Fibroblast of lung (primary cell): Measurements from ENCODE around the gene LPCAT3. TPM values are rescaled to one million over a fixed set of nuclear protein-coding genes. Genes with fewer than 3 reads are reported as not detected.

Source experiments
- DNase-seq, 2 donors: peaks; one replicate each; pipeline versions ENCODE4 v3.0.0 to v3.0.0-alpha.2; 2010; ENCODE audit warnings: low read depth in 2 of 2
- H2AFZ ChIP-seq: 2 replicates; pipeline ENCODE4 v1.5.1; 2012; ENCODE audit warnings: low read length, control low read depth, inconsistent platforms
- H3K27ac ChIP-seq: 2 replicates; pipeline ENCODE4 v1.5.1; 2011; ENCODE audit warnings: low read length, control low read depth; ENCODE audit not compliant: insufficient read depth
- H3K27me3 ChIP-seq: 2 replicates; pipeline ENCODE4 v1.5.1; 2011; ENCODE audit warnings: mild to moderate bottlenecking, low read length; ENCODE audit not compliant: control insufficient read depth, insufficient read depth
- H3K36me3 ChIP-seq: 2 replicates; pipeline ENCODE4 v1.5.1; 2011; ENCODE audit warnings: low read length; ENCODE audit not compliant: control insufficient read depth, insufficient read depth
- H3K4me1 ChIP-seq: 2 replicates; pipeline ENCODE4 v1.5.1; 2011; ENCODE audit warnings: low read length; ENCODE audit not compliant: control insufficient read depth, insufficient read depth; ENCODE audit errors: extremely low read depth
- H3K4me2 ChIP-seq: 2 replicates; pipeline ENCODE4 v1.5.1; 2011; ENCODE audit warnings: low read length, control low read depth; ENCODE audit not compliant: insufficient read depth; ENCODE audit errors: extremely low read depth
- H3K4me3 ChIP-seq, 4 experiments: fragments of 200-600 bp in 1 of 4; sonication (generic) in 1 of 4; replicated peaks in 1 of 4; 2 replicates each; pipeline ENCODE4 v1.5.1; 2011 to 2016; ENCODE audit warnings: low read length in 4 of 4, low read depth in 3 of 4, mild to moderate bottlenecking in 3 of 4, control low read depth in 2 of 4, inconsistent platforms in 1 of 4, mixed read lengths in 1 of 4; ENCODE audit not compliant: insufficient read depth in 1 of 4; ENCODE audit errors: control extremely low read depth in 1 of 4
- H3K79me2 ChIP-seq: 2 replicates; pipeline ENCODE4 v1.5.1; 2012; ENCODE audit warnings: mild to moderate bottlenecking, low read length, inconsistent platforms; ENCODE audit not compliant: control insufficient read depth, insufficient read depth
- H3K9ac ChIP-seq: 2 replicates; pipeline ENCODE4 v1.5.1; 2011; ENCODE audit warnings: mild to moderate bottlenecking, low read length, control low read depth; ENCODE audit not compliant: insufficient read depth
- H3K9me3 ChIP-seq: 2 replicates; pipeline ENCODE4 v1.5.1; 2012; ENCODE audit warnings: low read depth, low read length; ENCODE audit not compliant: control insufficient read depth, insufficient read depth
- H4K20me1 ChIP-seq: 2 replicates; pipeline ENCODE4 v1.5.1; 2011; ENCODE audit warnings: low read length; ENCODE audit not compliant: control insufficient read depth, insufficient read depth; ENCODE audit errors: extremely low read depth
- EZH2 ChIP-seq: IDR thresholded peaks from 2 replicates; pipeline ENCODE4 v1.5.1; 2012; ENCODE audit warnings: low read length, control low read depth, mild to moderate bottlenecking; ENCODE audit errors: missing control alignments
- polyA plus RNA-seq, 2 donors: library from polyadenylated mRNA; depleted of rRNA in 1 of 2; stranded (reverse) in 1 of 2; unstranded in 1 of 2; fragments of >200 nt; gene quantifications; 2 replicates each; pipeline ENCODE4 v1.2.1, GENCODE V29; 2011 to 2012; ENCODE audit warnings: missing spikeins in 1 of 2
- total RNA-seq: library from RNA; depleted of rRNA; stranded (reverse); fragments of >200 nt; gene quantifications from 2 replicates; pipeline ENCODE4 v1.2.1, GENCODE V29; 2014
- TF ChIP-seq, protein P1 (sequence below), 2 donors: IDR thresholded peaks in 1 of 2; conservative IDR thresholded peaks in 1 of 2; 1 replicate in 1 of 2; 2 replicates in 1 of 2; pipeline ENCODE4 v1.5.1; 2011 to 2012; ENCODE audit warnings: low read length in 2 of 2, control low read depth in 1 of 2, inconsistent platforms in 1 of 2, low read depth in 1 of 2, mild to moderate bottlenecking in 1 of 2

Gene LPCAT3
- total and polyA plus RNA-seq, 2 donors (not counting 1 experiment from before 2014, with no cell fraction given): 11.4 to 54.0 TPM

DNA sequence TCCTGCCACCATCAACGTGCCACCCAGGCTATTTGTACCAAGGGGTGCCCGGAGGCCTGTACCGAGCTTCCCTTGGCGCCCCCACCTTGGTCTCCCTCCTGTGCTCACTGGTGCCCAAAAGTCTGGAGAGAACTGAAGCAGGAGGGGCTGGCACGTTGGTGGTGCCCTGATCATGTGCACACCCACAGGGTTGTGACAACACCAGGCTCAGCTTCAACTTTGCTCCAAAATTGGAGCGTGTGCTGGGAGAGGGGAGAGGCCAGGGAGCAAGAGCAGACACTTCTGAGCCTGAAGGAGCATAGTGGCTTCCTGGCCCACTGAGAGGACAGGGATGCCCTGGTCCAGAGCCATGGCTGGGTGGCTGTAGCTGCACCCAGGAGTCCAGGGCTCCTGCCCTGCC is 13.0 kb upstream of the LPCAT3 start:
- TF ChIP-seq, protein P1, sequence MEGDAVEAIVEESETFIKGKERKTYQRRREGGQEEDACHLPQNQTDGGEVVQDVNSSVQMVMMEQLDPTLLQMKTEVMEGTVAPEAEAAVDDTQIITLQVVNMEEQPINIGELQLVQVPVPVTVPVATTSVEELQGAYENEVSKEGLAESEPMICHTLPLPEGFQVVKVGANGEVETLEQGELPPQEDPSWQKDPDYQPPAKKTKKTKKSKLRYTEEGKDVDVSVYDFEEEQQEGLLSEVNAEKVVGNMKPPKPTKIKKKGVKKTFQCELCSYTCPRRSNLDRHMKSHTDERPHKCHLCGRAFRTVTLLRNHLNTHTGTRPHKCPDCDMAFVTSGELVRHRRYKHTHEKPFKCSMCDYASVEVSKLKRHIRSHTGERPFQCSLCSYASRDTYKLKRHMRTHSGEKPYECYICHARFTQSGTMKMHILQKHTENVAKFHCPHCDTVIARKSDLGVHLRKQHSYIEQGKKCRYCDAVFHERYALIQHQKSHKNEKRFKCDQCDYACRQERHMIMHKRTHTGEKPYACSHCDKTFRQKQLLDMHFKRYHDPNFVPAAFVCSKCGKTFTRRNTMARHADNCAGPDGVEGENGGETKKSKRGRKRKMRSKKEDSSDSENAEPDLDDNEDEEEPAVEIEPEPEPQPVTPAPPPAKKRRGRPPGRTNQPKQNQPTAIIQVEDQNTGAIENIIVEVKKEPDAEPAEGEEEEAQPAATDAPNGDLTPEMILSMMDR (conservative IDR thresholded peaks at IDR 0.05 in 1 of 2, IDR thresholded peaks at IDR 0.05 in 1 of 2; ENCODE audit: low read depth in 1 of 2, low read length in 2 of 2): no peak
- TF ChIP-seq EZH2: no peak
- no peaks in the 10 kb centered on the region for H3K36me3 ChIP-seq

DNA sequence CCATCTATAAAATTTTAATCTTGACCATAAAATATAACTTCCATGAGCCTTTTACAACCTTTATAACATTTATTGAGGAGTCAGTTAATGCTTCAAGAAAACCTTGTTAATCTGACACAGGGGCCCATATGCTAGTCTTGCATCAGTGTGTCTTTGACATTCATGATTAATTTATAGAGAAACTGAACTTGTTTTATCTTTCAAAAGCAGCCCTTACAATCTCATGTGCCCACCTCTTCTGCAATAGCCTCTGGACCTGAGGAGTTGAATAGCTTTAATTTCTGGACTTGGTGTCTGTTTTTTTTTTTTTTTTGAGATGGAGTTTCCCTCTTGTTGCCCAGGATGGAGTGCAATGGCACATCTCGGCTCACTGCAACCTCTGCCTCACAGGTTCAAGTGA is 8.6 kb upstream of the LPCAT3 start:
- Histone ChIP-seq H3K4me2 (no peak overlapping the region), H3K9ac (no peak overlapping the region), H3K4me1 (no peaks in the 10 kb centered on the region), H3K4me3 (no peak overlapping the region), H3K79me2 (no peaks in the 10 kb centered on the region), H3K27me3 (no peaks in the 10 kb centered on the region), H3K9me3 (no peaks in the 10 kb centered on the region), H2AFZ (no peak overlapping the region), H4K20me1 (no peaks in the 10 kb centered on the region), H3K27ac (no peak overlapping the region), H3K36me3 (no peaks in the 10 kb centered on the region)
- no peak for DNase-seq
- no peak for TF ChIP-seq EZH2
- TF ChIP-seq, protein P1 (conservative IDR thresholded peaks at IDR 0.05 in 1 of 2, IDR thresholded peaks at IDR 0.05 in 1 of 2; ENCODE audit: low read depth in 1 of 2, low read length in 2 of 2): no peak

More for the DNA sequence above, 13.0 kb upstream of the LPCAT3 start:
- Histone ChIP-seq H3K9me3 (no peaks in the 10 kb centered on the region), H3K4me2 (no peak overlapping the region), H3K27me3 (peaks cover 6% of the 10 kb centered on the region), H2AFZ (no peak overlapping the region), H3K79me2 (no peaks in the 10 kb centered on the region), H3K27ac (no peak overlapping the region), H4K20me1 (no peaks in the 10 kb centered on the region), H3K4me1 (no peaks in the 10 kb centered on the region), H3K9ac (no peak overlapping the region), H3K4me3 (no peak overlapping the region)
- no peak for DNase-seq

DNA sequence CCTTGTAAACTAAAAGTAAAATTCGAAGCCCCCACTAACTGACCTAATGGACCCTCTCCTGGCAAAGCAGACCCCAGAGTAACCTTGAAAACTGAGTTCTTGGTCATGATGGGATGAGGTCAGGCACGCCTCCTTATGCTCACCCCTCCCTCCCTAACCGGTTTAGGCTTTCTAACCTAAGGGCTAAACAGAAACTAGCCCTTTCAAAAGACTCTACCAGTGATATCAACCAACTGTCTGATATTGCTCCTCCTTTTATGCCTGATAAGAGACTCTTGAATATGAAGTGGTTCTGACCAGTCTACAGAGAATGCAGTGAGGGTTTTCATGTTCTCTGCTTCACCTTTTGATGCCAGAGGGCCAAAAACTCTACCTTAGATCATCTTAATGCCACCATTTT is 4.8 kb upstream of the LPCAT3 start:
- Histone ChIP-seq H3K36me3 (no peaks in the 10 kb centered on the region), H3K9ac (no peak overlapping the region), H2AFZ (no peak overlapping the region), H3K27me3 (no peaks in the 10 kb centered on the region), H3K4me1 (peaks cover 3% of the 10 kb centered on the region), H3K27ac (no peak overlapping the region), H3K79me2 (no peaks in the 10 kb centered on the region), H4K20me1 (no peaks in the 10 kb centered on the region), H3K4me3 (no peak overlapping the region), H3K4me2 (no peak overlapping the region), H3K9me3 (no peaks in the 10 kb centered on the region)
- DNase-seq: no peak
- TF ChIP-seq, protein P1 (conservative IDR thresholded peaks at IDR 0.05 in 1 of 2, IDR thresholded peaks at IDR 0.05 in 1 of 2; ENCODE audit: low read depth in 1 of 2, low read length in 2 of 2): no peak
- no peak for TF ChIP-seq EZH2
